KMS-11 (cell line): ENCODE measurements around the gene MAP3K20.

Experiments used
- H2AFZ ChIP-seq: fragments of 200-600 bp; sonication (generic); 2 replicates; pipeline ENCODE4 v1.6.1; 2016; ENCODE audit warnings: antibody characterized with exemption, mixed run types, low read depth
- H3K27ac ChIP-seq: fragments of 200-600 bp; sonication (generic); 2 replicates; pipeline ENCODE4 v1.6.1; 2016; ENCODE audit warnings: mild to moderate bottlenecking, mixed run types
- H3K27me3 ChIP-seq: fragments of 200-600 bp; sonication (generic); 2 replicates; pipeline ENCODE4 v1.6.1; 2017; ENCODE audit warnings: mild to moderate bottlenecking, low read depth, mixed run types, moderate library complexity; ENCODE audit not compliant: insufficient read depth
- H3K36me3 ChIP-seq: fragments of 200-600 bp; sonication (generic); 2 replicates; pipeline ENCODE4 v1.6.1; 2017; ENCODE audit warnings: mild to moderate bottlenecking, mixed run types; ENCODE audit not compliant: insufficient read depth
- H3K4me1 ChIP-seq: fragments of 200-600 bp; sonication (generic); 2 replicates; pipeline ENCODE4 v1.6.1; 2016; ENCODE audit warnings: mild to moderate bottlenecking, low read depth, mixed run types; ENCODE audit not compliant: poor library complexity, severe bottlenecking
- H3K4me2 ChIP-seq: fragments of 200-600 bp; sonication (generic); 2 replicates; pipeline ENCODE4 v1.7.0; 2016; ENCODE audit warnings: mild to moderate bottlenecking, mixed run types
- H3K4me3 ChIP-seq: fragments of 200-600 bp; sonication (generic); IDR thresholded peaks from 2 replicates; pipeline ENCODE4 v1.6.1; 2017; ENCODE audit warnings: low read depth, low read length, mixed read lengths; ENCODE audit not compliant: insufficient read depth
- H3K79me2 ChIP-seq: fragments of 200-600 bp; sonication (generic); 2 replicates; pipeline ENCODE4 v1.6.1; 2016; ENCODE audit warnings: low read depth, mixed run types; ENCODE audit not compliant: insufficient read depth
- H3K9ac ChIP-seq: fragments of 200-600 bp; sonication (generic); 2 replicates; pipeline ENCODE4 v1.6.1; 2016; ENCODE audit warnings: mild to moderate bottlenecking, mixed run types
- H4K20me1 ChIP-seq: fragments of 200-600 bp; sonication (generic); 2 replicates; pipeline ENCODE4 v1.6.1; 2016; ENCODE audit warnings: mild to moderate bottlenecking, mixed run types; ENCODE audit not compliant: insufficient read depth
- TF ChIP-seq, protein P1 (sequence below): fragments of 200-600 bp; sonication (generic); conservative IDR thresholded peaks from 2 replicates; pipeline ENCODE4 v1.6.1; 2017; ENCODE audit warnings: low read depth, mild to moderate bottlenecking, antibody characterized with exemption, low read length, moderate library complexity, mixed read lengths

MAP3K20 gene

DNA sequence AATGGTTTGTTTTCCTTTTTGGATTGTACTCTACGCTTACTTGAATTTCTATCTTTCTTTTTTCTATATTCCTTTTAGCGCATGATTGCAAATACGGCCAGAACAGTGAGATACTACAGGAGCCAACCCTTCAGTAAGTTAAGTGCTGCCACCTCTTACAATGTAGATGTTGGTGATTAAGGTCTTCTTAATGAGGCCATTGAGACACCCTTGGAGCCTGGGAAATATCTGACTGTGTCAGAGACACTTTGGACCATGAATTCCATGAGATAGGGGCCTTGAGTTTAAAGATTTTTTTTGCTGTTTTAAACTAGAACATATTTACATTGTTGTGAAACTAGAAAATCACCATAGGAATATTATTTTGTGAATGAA lies 27.1 kb upstream of the MAP3K20 start:
- Histone ChIP-seq H3K79me2 (no peaks in the 10 kb centered on the region), H3K4me3 (no peak overlapping the region), H3K27ac (no peak overlapping the region), H2AFZ (no peak overlapping the region), H3K36me3 (no peaks in the 10 kb centered on the region), H3K4me1 (no peaks in the 10 kb centered on the region), H3K27me3 (no peaks in the 10 kb centered on the region), H4K20me1 (no peaks in the 10 kb centered on the region), H3K4me2 (no peak overlapping the region), H3K9ac (no peak overlapping the region)
- TF ChIP-seq, protein P1, sequence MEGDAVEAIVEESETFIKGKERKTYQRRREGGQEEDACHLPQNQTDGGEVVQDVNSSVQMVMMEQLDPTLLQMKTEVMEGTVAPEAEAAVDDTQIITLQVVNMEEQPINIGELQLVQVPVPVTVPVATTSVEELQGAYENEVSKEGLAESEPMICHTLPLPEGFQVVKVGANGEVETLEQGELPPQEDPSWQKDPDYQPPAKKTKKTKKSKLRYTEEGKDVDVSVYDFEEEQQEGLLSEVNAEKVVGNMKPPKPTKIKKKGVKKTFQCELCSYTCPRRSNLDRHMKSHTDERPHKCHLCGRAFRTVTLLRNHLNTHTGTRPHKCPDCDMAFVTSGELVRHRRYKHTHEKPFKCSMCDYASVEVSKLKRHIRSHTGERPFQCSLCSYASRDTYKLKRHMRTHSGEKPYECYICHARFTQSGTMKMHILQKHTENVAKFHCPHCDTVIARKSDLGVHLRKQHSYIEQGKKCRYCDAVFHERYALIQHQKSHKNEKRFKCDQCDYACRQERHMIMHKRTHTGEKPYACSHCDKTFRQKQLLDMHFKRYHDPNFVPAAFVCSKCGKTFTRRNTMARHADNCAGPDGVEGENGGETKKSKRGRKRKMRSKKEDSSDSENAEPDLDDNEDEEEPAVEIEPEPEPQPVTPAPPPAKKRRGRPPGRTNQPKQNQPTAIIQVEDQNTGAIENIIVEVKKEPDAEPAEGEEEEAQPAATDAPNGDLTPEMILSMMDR = no peak

DNA sequence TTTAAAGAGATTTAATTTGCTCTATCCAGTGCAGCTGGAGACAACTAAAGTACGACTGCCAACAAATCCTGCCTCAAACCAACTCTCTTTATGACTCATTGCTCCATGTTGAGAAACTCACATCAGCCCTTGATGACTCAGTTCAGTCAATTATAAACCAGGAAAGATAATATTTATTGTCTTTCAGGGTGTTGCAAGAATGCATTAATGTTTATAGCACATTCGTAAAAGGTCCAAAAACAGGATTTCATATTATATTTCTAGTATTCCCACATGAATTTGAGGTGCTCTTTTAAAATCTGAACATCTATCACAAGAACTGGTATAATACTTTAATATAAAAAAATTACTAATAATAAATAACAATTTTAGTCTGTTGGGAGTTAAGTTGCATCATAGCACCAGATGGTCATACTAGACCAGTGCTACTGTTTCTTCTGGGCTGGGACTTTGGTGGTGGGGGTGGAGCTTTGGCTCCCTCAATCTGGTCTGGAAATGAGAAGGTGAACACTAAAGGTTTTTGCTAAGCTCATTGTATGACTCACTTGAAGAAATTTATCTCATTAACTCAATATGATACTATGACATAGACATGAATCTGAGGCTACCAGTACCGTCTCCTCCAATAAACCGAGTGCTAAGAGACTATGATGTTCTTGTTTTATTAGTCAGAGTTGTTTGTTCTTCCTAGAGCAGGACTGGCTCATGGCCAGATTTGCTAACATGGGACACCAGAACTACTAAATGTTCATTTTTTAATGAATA lies 26.6 kb upstream of the MAP3K20 start:
- Histone ChIP-seq H3K36me3 (no peaks in the 10 kb centered on the region), H3K79me2 (no peaks in the 10 kb centered on the region), H3K4me2 (no peak overlapping the region), H3K27me3 (no peaks in the 10 kb centered on the region), H3K9ac (no peak overlapping the region), H3K27ac (no peak overlapping the region), H4K20me1 (no peaks in the 10 kb centered on the region), H3K4me3 (no peak overlapping the region), H3K4me1 (no peaks in the 10 kb centered on the region), H2AFZ (no peak overlapping the region)
- TF ChIP-seq, protein P1 = no peak

DNA sequence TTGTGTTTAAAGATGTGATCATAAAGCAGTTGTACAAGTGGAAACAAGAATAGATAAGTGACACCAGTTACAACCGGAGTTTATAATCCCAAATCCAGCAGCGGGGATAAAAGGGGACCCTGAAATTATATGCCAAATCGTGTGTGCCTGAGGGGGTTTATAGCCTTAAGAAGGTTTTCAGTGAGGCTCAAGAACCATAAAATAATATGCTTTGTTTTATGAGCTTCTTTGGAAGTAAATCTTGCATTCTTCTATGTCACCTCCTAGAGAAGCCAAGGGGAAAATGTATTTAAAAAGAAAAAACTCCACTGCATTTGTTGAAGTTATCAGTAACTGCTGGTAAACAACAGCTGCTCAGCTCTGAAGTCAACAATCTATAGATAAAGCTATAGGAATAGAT lies 25.8 kb upstream of the MAP3K20 start:
- Histone ChIP-seq H3K4me3 (no peak overlapping the region), H3K27ac (no peak overlapping the region), H2AFZ (no peak overlapping the region), H4K20me1 (no peaks in the 10 kb centered on the region), H3K4me1 (no peaks in the 10 kb centered on the region), H3K36me3 (no peaks in the 10 kb centered on the region), H3K79me2 (no peaks in the 10 kb centered on the region), H3K27me3 (no peaks in the 10 kb centered on the region), H3K9ac (no peak overlapping the region), H3K4me2 (no peak overlapping the region)
- TF ChIP-seq, protein P1 = no peak

DNA sequence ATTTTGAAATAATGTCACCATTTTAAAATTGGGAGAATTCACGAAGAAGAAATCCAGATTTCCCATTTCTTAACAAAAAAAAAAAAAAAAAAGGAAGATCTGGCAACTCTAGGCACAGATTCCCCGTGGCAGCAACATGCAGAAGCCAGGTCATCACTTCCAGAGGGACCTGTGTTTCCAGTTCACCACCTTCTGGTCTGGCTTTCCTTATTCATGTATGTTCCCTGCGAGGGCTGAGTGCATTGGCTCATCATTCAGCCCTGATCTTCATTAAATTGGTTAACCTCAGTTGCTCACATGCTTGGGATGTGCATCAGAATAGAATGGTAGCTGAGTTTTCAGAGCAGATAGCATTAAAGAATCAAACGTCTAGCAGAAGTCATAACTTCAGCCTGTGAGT lies 25.0 kb upstream of the MAP3K20 start:
- Histone ChIP-seq H3K4me1 (no peaks in the 10 kb centered on the region), H3K27me3 (no peaks in the 10 kb centered on the region), H3K9ac (no peak overlapping the region), H2AFZ (no peak overlapping the region), H3K79me2 (no peaks in the 10 kb centered on the region), H3K36me3 (no peaks in the 10 kb centered on the region), H3K4me3 (no peak overlapping the region), H4K20me1 (no peaks in the 10 kb centered on the region), H3K4me2 (no peak overlapping the region), H3K27ac (no peak overlapping the region)
- TF ChIP-seq, protein P1 = no peak
